ENCODE measurements around the gene DNAJC17.

Gene DNAJC17

DNA sequence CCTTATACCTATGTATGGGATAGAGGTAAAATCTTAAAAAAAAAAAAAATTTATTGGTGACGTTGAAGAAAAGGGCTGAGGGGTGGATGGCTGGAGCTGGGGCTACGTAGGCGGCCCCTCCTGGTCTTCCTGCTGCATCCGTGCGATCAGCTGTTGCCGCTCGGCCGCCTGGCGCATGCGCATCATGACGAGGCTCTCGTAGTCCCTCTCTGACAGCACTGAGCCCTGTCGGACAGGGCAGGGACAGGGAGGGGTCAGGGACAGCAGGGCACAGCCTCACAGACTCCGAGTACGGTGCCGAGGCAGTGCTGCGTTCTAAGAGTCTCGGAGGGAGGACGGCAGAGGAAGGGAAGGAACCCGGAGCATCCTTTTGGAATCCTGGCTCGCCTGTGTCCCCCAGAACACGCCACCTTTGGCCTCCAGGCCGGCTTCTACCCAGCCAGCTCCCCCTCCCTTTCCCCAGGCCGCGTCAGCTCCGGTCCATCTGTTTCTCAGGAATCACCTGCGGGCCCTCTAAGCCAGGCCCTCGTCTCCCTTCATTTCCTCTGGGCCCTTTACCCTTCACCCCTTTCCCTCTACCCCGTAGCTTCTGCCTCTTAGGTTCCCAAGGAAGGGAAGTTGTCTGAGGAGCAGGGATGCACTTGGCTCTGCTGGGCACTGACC is 39.3 kb downstream of the DNAJC17 start:
- in situ Hi-C loops (cut with MboI; ENCODE audit: low sequenced_read_pairs) = no loop called here

DNA sequence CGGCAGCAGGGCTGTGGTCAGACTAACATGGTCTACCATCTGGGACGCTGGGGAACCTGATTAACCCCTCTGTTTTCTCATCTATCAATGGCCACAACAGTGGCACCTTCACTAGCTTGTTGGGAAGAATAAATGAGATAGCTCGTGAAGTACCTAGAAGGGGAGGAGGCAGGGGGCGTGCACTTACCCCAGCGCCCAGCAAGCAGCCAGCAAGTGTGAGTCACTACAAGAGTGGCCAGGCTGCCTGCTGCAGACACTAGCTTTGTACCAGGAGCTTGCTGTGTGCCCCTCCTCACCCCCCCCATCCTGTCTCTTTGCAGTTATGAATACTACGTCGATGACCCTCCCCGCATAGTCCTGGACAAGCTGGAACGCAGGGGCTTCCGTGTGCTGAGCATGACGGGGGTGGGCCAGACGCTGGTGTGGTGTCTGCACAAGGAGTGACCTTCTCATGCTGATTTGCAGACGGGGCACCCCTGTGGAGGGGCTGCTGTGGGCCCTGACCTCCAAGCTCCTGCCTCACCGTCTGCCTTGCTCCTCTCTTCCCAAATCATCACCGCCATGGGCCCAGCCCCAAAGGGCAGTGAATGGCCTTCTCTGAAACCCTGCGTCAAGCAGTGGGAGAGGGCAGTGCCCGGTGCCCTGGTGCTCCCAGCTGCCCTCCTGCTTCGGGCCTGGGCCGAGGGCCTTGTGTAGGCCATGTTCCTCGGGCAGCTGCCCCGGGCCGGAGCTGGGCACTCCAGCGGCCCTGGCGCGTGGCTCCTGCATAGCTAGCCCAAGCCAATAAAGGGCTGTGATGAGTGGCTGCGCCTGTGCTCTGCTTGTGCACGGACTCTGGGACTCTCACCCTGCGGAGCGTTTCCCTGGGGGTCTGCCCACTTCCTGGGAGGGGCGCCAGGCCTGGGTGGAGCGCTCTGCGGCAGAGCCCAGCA is 40.1 kb downstream of the DNAJC17 start:
- in situ Hi-C loops (cut with MboI; ENCODE audit: low sequenced_read_pairs) = no loop called here

DNA sequence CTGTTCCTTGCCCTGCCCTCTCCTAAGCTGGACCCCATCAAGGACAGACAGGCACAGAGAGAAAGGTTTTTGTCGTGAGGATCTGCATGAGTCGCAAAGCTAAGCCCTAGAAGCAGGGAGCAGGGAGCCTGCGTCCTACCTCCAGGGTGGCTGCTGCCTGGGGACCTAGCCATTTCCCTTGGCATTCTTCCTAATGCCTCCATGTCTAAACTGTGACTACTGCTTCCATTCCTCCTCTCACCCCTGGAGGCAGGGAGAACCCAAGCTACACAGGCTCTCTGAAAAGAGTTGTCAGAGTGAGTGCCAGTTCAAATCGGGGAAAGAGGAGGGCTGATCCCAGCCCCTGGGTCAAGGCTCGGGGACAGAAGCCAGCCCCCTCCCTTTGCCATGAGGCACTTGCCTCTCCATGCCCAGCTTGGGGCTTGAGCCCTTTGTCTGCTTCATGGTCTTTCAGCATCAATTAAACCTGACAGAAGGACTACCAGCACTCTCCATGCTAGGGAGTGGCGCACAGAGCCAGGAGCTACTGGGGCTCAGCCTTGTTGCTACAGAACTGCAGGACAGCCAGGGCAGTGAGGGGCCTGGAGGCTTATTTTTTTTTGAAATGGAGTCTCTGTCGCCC is 41.0 kb downstream of the DNAJC17 start:
- in situ Hi-C loops (cut with MboI; ENCODE audit: low sequenced_read_pairs) = no loop called here

DNA sequence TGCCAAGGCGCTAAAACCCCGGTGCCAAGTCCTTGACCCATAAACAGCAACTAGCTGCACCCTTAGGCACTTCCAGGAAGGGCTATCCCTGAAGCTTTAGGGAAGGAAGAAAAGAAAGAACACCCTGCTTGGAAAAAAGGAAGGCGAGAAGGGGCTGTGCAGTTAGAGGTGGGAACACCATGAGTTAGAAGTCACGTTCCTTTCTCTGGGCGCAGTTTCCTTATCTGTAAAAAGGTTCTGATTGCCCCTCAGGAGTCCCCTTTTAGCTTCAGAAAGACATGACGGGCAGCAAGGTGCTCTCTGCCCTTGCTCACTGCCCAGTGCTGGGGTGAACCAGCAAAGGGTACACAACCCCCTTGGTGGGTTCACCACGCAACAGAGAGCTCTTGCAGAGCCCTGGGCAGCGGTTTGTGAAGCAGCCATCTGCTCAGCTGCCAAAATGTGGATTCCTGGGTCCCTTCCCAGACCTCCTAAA is 42.6 kb downstream of the DNAJC17 start:
- in situ Hi-C loops (cut with MboI; ENCODE audit: low sequenced_read_pairs) = no loop called here

DNA sequence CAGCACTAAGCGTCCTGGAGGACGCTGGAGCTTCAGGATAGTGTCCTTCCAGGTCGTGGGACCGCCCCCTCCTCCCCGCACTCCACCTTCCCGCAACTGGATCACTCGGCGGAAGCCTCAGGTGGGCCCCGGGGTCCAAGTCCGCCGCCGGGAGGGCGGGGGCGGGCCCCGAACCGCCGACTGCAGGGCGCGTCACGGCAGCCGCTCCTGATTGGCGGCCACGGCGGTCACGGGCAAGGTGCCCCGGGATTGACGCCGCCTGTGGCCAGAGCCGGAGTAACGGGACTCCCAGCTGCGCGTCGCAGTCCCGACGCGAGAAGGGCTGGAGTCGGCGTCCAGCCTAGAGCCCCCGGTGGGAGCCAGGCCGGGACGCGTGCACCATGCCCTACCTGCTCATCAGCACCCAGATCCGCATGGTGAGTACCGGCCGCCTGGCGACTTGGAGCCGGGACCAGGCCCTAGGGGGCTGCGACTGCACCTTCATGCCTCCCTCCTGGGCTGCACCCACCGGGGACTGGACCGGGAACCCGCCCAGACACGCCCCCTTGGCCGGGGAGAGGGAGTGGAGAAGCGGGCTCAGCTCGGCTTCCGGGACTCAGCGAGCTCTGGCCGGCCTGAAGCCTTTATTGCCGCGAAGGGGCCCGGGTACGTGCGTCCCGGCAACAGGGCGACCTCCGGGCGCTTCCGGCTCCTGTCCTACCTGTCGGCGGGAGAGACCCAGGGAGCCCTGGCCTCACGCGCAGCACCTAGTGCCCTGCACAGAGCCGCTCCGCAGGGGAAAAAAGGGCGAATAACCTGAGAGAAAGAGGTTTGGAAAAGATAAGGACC is 43.3 kb downstream of the DNAJC17 start, which contains the start of gene GCHFR:
TSS of gene GCHFR (plus strand) at position 268 of the 828 bp plus-strand sequence. CDS start at position 381, 113 bp downstream.
- in situ Hi-C loops (cut with MboI; ENCODE audit: low sequenced_read_pairs) = no loop called here

DNA sequence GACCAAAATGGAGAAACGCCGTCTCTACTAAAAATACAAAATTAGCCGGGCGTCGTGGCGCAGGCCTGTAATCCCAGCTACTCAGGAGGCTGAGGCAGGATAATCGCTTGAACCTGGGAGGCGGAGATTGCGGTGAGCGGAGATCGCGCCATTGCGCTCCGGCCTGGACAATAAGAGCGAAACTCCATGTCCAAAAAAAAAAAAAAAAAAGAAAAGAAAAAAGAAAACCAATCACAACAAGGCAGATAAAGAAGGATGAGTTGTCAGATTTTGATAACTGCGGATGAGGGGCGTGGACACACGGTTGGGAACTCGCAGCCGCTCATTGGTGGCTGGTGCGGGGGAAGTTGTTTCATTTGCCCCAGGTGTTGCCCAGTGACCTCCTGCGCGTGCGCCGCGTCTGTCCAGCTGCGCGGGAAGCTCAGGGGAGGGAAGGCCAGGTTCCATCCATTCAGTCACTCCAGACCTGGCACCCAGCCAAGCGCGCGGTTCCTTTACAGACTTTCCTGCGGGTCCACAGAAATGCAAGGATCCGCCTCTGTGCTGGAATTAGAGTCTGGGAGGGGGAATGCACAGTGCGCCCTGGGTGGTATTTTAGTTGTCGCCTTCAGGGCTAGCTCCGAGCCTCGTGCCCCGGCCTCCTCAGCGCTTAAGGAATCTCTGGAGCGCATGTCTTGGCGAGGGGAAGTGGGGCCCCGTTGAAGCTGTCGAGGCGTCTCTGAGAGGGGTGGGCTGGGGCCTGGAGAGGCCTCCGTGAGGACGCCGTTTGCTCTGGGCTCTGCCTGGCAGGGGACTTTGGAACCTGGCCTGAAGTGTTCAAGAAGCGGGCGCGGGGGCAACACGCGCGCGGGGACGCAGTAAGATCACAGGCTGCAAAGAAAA is 44.1 kb downstream of the DNAJC17 start:
- in situ Hi-C loops (cut with MboI; ENCODE audit: low sequenced_read_pairs) = no loop called here

DNA sequence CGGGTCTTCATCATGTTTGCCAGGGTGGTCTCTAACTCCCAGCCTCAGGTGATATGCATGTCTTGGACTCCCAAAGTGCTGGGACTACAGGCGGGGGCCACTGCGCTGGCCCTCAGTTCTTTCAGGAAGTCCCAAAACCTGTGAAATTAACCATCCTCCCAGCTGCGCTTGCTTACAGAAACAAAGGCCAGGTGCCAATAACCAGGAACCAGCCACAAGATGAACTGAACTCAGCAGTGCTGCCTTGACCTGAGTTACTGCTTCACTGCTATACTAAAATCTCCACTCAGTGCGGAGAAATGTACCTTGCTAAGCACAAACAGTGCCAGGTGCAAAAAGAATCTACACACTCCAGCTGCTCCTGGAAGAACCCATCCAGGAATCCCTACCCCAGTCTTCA is 47.3 kb downstream of the DNAJC17 start:
- in situ Hi-C loops (cut with MboI; ENCODE audit: low sequenced_read_pairs) = no loop called here

DNA sequence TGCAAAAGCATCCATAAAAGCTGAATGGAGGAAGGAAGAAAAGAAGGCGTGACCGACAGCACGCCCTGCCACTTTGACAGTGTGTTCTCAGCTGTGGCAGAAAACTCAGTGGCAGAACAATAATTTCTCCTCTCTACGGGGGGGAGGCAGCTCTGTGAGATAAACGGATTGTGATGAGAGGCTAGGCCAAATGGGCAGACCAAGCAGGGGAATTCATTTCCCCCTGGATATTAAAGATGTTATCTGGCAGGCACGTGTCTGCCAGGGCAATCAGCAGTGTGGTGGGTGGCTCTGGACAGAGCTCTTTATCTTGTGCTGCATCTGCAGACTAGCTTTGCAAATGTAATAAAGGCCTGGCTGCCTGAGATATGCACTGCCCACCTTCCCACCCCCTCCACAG is 50.3 kb downstream of the DNAJC17 start:
- in situ Hi-C loops (cut with MboI; ENCODE audit: low sequenced_read_pairs) = no loop called here

DNA sequence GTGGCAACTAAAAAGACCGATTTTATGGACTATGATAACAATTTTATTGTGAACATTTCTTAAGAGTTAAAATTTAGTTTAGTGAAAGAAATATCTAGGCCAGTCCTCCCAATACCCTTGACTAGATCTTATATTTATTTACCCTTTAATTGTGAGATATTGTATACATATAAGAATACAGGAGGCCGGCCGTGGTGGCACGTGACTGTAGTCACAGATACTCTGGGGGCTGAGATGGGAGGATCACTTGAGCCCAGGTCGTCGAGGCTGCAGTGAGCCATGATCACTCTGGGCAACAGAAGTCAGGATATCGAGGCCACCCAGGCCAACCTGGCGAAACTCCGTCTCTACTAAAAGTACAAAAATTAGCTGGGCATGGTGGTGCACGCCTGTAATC is 51.5 kb downstream of the DNAJC17 start:
- in situ Hi-C loops (cut with MboI; ENCODE audit: low sequenced_read_pairs) = no loop called here

DNA sequence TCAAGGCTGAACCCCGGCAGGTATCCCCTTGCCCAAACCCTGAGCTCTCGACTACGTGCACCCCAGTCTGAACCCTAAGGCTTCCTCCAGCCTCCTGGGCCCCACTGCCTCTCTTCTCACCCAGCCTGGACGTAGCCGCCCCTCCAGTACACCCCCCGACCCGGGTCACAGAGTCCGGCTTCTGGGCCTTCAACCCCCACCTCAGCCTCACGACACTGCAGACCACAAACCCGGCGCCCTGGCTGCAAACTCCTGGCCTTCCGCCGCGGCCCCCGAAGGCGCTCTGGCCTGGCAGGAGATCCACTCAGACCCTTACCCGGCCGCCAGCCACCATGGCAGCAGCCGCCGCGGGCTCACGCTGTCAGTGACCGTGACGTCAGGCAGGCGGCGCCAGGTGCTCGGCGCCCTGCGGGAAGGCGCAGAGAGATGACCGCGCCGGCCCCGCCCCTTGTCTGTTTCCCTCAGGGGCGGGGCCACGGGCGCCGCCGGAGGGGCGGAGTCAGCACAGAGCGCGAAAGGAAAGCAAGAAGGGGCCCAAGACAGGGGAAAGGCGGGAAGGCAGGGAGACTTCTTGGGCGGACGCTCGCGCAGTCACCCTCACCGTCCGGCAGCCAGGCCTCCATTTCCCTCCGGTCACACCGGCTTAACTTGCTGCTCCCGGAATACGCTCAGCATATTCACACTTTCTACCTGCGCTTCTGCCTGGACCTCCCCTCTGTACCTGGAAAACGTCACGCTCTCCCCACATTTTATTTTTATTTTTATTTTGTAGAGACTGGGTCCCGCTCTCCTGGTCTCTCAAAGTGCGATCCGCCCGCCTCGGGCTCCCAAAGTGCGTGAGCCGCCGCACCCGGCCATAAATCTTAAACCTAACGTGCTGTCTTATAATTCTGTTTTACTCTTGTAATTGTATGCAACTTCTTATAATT is 52.1 kb downstream of the DNAJC17 start, which contains the start of gene RMDN3:
TSS of gene RMDN3 (minus strand) at position 372 of the 929 bp plus-strand sequence. CDS start 471 bp downstream, outside the sequence.
- in situ Hi-C loops (cut with MboI; ENCODE audit: low sequenced_read_pairs) = no loop called here

DNA sequence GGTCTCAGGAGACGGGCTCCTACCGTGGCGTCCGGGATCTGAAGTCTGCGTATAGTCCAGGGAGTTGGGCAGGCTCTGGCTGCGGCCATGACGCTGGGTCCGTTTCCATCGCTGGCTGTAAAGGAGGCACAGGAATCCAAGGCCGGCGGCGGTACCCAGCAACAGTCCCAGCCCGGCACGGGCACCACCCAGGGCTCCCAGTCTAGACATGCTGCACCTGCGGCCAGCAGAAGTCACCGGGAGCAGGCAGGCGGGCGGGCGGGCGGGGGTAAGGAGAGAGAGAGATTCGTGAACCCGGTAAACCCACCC is 52.7 kb downstream of the DNAJC17 start:
- in situ Hi-C loops (cut with MboI; ENCODE audit: low sequenced_read_pairs) = no loop called here

DNA sequence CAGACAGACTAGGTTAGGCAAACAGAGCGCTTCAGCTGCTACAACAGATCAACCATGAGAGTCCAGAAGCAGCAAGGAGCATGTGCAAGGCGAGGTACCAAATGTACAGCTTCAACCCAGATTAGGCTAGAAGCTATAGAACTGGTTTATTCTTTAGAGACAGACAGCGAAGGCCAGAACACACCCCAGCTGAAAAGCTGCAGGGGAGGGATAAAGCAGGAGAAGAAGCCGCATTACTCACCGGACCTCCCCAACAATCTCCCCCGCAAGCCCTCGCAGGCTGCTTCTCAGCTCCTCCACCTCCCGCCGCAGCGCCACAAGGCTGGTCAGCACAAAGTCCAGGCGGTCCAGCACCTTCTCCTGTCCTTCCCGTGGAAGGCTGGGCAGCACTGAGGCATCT is 55.5 kb downstream of the DNAJC17 start:
- in situ Hi-C loops (cut with MboI; ENCODE audit: low sequenced_read_pairs) = no loop called here

DNA sequence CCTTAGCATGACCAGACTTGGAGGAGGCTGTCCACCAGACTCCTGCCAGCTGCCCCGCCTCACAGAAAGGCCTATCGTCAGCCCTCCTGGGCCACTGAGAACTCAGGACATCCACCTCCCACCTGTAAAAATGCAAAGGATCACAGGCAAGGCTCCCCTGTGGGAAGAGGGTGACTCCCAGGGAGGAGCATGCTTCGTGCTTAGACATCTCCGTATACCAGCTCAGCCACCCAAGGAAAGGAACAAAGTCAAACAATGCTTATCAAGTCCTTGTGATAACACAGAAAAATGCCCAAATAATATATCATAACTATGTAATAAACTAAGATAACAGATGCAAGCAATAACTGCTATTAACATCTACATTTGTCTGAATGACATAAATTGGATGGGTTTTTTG is 56.4 kb downstream of the DNAJC17 start:
- in situ Hi-C loops (cut with MboI; ENCODE audit: low sequenced_read_pairs) = no loop called here

DNA sequence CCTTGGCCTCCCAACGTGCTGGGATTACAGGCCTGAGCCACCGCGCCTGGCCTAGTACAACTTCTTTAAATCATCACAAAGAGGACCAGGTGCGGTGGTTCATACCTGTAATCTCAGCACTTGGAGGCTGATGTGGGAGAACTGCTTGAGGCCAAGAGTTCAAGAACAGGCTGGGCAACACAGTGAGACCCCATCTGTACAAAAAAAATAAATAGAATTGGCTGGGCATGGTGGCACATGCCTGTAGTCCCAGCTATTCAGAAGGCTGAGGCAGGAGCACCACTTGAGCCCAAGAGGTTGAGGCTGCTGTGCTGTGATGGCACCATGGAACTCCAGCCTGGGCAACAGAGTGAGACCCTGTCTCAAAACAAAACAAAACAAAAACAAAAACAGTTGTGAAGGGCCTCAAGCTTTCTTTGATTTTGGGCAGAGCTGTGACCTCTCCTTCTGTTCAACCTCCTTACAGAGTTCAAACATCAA is 58.1 kb downstream of the DNAJC17 start:
- in situ Hi-C loops (cut with MboI; ENCODE audit: low sequenced_read_pairs) = no loop called here

DNA sequence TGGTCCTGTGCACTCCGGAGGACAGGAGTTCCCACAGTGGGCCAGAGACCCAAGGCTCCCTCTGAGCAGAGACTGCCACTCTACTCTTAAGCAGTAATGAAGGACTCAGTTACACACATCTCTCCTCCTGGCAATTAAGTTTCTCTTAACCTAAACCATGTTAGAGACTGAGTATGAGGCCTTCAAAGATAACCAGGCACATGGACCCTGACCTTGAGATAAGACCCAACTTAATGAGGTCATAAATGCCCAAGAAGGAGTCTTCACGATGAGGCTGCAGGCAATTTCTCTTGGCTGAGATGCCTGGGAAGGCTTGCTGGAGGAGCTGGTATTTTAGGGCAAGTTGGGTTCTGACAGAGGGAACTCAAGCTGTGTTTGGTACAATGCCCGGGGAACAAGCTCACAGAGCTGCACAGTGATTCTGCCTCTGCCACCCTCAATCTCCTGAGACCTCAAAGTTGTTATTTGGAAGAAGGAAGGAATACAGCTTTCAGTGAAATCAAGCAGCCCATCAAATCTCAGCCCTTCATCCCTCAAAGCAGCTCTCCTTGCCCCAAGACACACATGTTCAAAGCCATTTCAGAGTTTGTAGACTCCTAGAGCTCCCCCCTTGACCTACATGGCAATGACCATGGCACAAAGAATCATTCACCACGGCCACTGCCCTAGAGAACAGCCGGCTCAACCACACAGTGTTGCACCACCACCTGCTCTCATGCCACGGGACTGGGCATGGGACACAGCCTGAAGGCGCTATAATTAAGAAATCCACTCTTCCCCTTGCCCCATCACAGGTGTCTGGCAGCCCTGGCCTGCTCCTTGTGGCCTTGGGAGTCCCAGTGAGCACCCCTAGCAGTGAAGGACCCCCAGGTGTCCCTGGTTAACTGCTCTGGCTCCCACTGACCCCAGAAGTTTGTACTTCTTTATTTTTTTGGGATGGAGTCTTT is 59.3 kb downstream of the DNAJC17 start:
- in situ Hi-C loops (cut with MboI; ENCODE audit: low sequenced_read_pairs) = no loop called here

DNA sequence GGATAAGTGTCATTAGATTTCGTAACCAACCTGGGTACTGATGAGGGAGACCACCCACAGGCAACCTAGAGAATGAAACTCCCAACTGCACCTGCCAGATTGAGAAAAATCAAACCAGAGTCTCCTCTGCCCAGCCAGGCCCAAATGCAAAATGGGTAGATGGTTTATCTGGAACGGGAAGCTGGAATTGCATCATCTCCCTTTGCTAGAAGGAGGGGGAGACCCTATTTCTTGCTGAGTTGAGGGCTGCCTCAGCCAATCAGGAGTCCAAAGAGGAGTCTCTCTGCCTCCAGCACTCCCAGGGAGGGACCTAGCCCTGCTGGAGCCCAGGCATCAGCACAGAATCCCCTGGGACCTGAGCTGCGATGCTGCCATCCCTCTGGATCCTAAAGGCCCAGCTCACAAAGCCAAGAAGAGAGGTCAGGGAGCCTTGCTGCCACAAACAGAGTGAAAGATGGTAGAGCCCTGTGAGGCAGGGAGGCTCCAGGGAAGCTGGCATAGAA is 60.3 kb downstream of the DNAJC17 start:
- in situ Hi-C loops (cut with MboI; ENCODE audit: low sequenced_read_pairs) = no loop called here

DNA sequence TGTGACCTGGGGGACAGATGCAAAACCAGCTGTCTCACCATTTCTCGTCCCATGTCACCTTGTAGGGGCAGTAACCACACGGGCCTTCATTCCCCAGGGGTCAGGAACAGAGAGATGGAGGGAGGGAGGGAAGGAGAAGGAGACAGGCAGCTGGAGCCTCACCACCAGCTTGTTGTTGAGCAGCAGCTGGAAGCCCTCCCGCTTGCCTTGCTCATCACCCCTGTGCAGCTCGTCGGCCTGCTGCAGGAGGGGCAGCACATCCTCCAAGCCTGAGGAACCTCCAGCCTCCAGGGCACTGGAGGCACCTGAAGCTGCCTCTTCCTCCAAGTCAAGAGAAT is 62.5 kb downstream of the DNAJC17 start:
- in situ Hi-C loops (cut with MboI; ENCODE audit: low sequenced_read_pairs) = no loop called here

Measured in HL-60/S4 (cell line).